Breast epithelium (tissue), 4 donors: ENCODE data around the gene C6orf120. TPM values are rescaled to one million over a fixed set of nuclear protein-coding genes. Genes with fewer than 3 reads are reported as not detected.

Source experiments
- DNase-seq, 2 donors: peaks; one replicate each; pipeline ENCODE4 v3.0.0-alpha.2; 2019; ENCODE audit warnings: low spot score in 2 of 2
- H3K27ac ChIP-seq, 2 donors: fragments of 200-600 bp; sonication (generic) in 1 of 2; one replicate each; pipeline ENCODE4 v1.5.1; 2016 to 2019; ENCODE audit warnings: mild to moderate bottlenecking in 1 of 2
- H3K27me3 ChIP-seq, 2 donors: fragments of 200-600 bp; sonication (generic) in 1 of 2; one replicate each; pipeline versions ENCODE4 v1.5.1 to v1.6.0; 2017 to 2019; ENCODE audit warnings: control low read depth in 1 of 2, mild to moderate bottlenecking in 1 of 2
- H3K36me3 ChIP-seq: fragments of 200-600 bp; one replicate; pipeline ENCODE4 v1.5.1; 2019
- H3K4me1 ChIP-seq, 2 donors: fragments of 200-600 bp; sonication (generic); one replicate each; pipeline ENCODE4 v1.5.1; 2016 to 2019; ENCODE audit warnings: control low read depth in 1 of 2
- H3K4me3 ChIP-seq, 3 donors: fragments of 200-600 bp; sonication (generic); 1 replicate in 2 of 3; 2 replicates in 1 of 3; pipeline ENCODE4 v1.5.1; 2016 to 2019; ENCODE audit warnings: mild to moderate bottlenecking in 3 of 3, moderate library complexity in 2 of 3
- H3K9me3 ChIP-seq, 2 donors: fragments of 200-600 bp; sonication (generic) in 1 of 2; one replicate each; pipeline ENCODE4 v1.5.1; 2016 to 2019; ENCODE audit warnings: control low read depth in 1 of 2
- POLR2A ChIP-seq: fragments of 450-650 bp; IDR thresholded peaks from one replicate; pipeline ENCODE4 v1.6.1; 2016; ENCODE audit warnings: antibody characterized with exemption, mild to moderate bottlenecking, moderate library complexity
- POLR2AphosphoS5 ChIP-seq, 3 donors: sonication (generic); formaldehyde crosslinking; IDR thresholded peaks; one replicate each; pipeline ENCODE4 v1.6.1; 2017; ENCODE audit warnings: antibody characterized with exemption in 3 of 3
- intact Hi-C: fragments of 100-400 bp; cut with DNase I; formaldehyde crosslinking; loops from one replicate; pipeline ENCODE4 v1.15.1; 2023; ENCODE audit warnings: low total_unique reads
- total RNA-seq, 3 donors: library from RNA; depleted of rRNA; stranded (reverse); fragments of >200 nt; gene quantifications; one replicate each; pipeline ENCODE4 v1.1.0, GENCODE V29; 2016
- TF ChIP-seq, protein P1 (sequence below), 3 donors: fragments of 450-650 bp; IDR thresholded peaks; one replicate each; pipeline ENCODE4 v1.5.1; 2016 to 2017; ENCODE audit warnings: antibody characterized with exemption in 3 of 3, mild to moderate bottlenecking in 3 of 3, moderate library complexity in 3 of 3

C6orf120 gene
- total RNA-seq, 3 donors from 2014 or later = 29.5 to 49.0 (median 33.4) TPM

GRCh38 chr6:169656546-169657283 is 45.2 kb upstream of the C6orf120 start:
- H3K36me3 ChIP-seq = no peaks in the 10 kb centered on the region
- H3K4me1 ChIP-seq = no peaks in the 10 kb centered on the region
- H3K27me3 ChIP-seq = no peaks in the 10 kb centered on the region
- no peaks in the 10 kb centered on the region for H3K9me3 ChIP-seq
- no peak for DNase-seq
- TF ChIP-seq, protein P1, sequence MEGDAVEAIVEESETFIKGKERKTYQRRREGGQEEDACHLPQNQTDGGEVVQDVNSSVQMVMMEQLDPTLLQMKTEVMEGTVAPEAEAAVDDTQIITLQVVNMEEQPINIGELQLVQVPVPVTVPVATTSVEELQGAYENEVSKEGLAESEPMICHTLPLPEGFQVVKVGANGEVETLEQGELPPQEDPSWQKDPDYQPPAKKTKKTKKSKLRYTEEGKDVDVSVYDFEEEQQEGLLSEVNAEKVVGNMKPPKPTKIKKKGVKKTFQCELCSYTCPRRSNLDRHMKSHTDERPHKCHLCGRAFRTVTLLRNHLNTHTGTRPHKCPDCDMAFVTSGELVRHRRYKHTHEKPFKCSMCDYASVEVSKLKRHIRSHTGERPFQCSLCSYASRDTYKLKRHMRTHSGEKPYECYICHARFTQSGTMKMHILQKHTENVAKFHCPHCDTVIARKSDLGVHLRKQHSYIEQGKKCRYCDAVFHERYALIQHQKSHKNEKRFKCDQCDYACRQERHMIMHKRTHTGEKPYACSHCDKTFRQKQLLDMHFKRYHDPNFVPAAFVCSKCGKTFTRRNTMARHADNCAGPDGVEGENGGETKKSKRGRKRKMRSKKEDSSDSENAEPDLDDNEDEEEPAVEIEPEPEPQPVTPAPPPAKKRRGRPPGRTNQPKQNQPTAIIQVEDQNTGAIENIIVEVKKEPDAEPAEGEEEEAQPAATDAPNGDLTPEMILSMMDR (IDR thresholded peaks at IDR 0.05) = no peak
- TF ChIP-seq POLR2AphosphoS5 (IDR thresholded peaks at IDR 0.05) (no peak), POLR2A (no peak)
- intact Hi-C loops = no loop called here
- H3K27ac ChIP-seq = no peak overlapping the region
- no peak overlapping the region for H3K4me3 ChIP-seq

GRCh38 chr6:169657284-169657610 is 44.7 kb upstream of the C6orf120 start:
- H3K4me1 ChIP-seq = no peaks in the 10 kb centered on the region
- no peak for DNase-seq
- TF ChIP-seq, protein P1 (IDR thresholded peaks at IDR 0.05) = no peak
- TF ChIP-seq POLR2AphosphoS5 (IDR thresholded peaks at IDR 0.05) = no peak
- TF ChIP-seq POLR2A = no peak
- no peaks in the 10 kb centered on the region for H3K27me3 ChIP-seq
- H3K27ac ChIP-seq = no peak overlapping the region
- no peak overlapping the region for H3K4me3 ChIP-seq
- no peaks in the 10 kb centered on the region for H3K9me3 ChIP-seq
- H3K36me3 ChIP-seq = no peaks in the 10 kb centered on the region
- intact Hi-C loops = no loop called here

DNA sequence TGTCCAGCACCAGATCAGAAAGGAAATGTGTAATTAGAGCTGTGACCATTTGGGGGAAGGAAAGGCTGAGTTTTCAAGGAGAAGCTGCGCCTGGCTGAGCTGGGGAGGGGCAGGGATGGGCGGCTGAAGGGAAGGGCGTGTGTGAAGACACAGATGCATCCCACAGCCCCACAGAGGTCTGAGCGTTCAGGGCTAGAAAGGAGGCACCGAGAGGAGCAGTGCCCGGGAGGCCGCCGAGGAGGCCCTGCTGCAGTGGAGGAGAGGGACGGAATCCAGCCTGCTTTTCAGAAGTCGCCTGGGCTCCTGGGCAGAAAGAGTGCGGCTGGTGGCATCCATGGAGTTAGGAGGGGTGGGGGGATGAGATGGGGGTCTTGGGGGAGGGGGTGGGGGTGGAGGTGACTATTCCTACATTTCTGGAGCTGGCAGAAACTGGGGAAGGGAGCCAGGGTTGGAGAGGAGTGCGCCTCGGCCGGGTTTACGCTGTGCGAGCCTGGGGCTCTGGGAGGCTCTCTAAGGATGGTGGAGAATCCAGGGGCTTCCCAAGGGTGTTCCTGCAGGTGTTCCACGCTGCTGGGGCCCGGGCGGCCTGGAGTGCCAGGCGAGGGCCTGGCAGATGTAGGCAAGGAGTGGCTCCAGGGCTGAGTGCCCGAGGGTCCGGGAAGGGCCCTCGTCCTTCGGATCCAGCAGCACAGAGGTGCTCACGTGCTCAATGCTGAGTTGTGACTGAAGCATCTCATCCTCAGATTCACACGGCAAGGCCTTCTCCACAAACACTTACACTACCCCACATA is 41.9 kb upstream of the C6orf120 start:
- DNase-seq = no peak
- TF ChIP-seq, protein P1 (IDR thresholded peaks at IDR 0.05) = no peak
- TF ChIP-seq POLR2A (no peak), POLR2AphosphoS5 (IDR thresholded peaks at IDR 0.05) (no peak)
- Histone ChIP-seq H3K4me1 (no peaks in the 10 kb centered on the region), H3K9me3 (no peaks in the 10 kb centered on the region), H3K36me3 (no peaks in the 10 kb centered on the region), H3K4me3 (no peak overlapping the region), H3K27ac (no peak overlapping the region), H3K27me3 (no peaks in the 10 kb centered on the region)
- intact Hi-C loops = no loop called here

GRCh38 chr6:169660751-169661390 is 41.1 kb upstream of the C6orf120 start:
- intact Hi-C loops = no loop called here
- no peak overlapping the region for H3K4me3 ChIP-seq
- no peaks in the 10 kb centered on the region for H3K4me1 ChIP-seq
- no peak for DNase-seq
- no peaks in the 10 kb centered on the region for H3K27me3 ChIP-seq
- TF ChIP-seq, protein P1 (IDR thresholded peaks at IDR 0.05) = no peak
- TF ChIP-seq POLR2AphosphoS5 (IDR thresholded peaks at IDR 0.05) (no peak), POLR2A (no peak)
- H3K27ac ChIP-seq = no peak overlapping the region
- no peaks in the 10 kb centered on the region for H3K36me3 ChIP-seq
- no peaks in the 10 kb centered on the region for H3K9me3 ChIP-seq

GRCh38 chr6:169661391-169661756 is 40.6 kb upstream of the C6orf120 start:
- no peak for DNase-seq
- Histone ChIP-seq H3K27me3 (no peaks in the 10 kb centered on the region), H3K27ac (no peak overlapping the region), H3K4me1 (no peaks in the 10 kb centered on the region), H3K4me3 (no peak overlapping the region), H3K9me3 (no peaks in the 10 kb centered on the region), H3K36me3 (no peaks in the 10 kb centered on the region)
- intact Hi-C loops = no loop called here
- TF ChIP-seq, protein P1 (IDR thresholded peaks at IDR 0.05) = no peak
- TF ChIP-seq POLR2AphosphoS5 (IDR thresholded peaks at IDR 0.05) (no peak), POLR2A (no peak)
